Measurements from ENCODE around the gene WDR44. TPM values are rescaled to one million over a fixed set of nuclear protein-coding genes. Genes with fewer than 3 reads are reported as not detected.
A peak's percentile ranks its signal among the peaks of the same experiment; 100 is the strongest.

WDR44 gene
- total and polyA plus RNA-seq, 2 donors (not counting 3 experiments of a cell fraction or from before 2014, with no cell fraction given), result 6.5 to 17.4 TPM

GRCh38 chrX:118346258-118347094 is 570 bp downstream of the WDR44 start:
- no peak for TF ChIP-seq EZH2 (IDR thresholded peaks at IDR 0.05; ENCODE audit: borderline replicate concordance, low read depth, low read length, severe bottlenecking)
- TF ChIP-seq MYC (IDR thresholded peaks at IDR 0.05; ENCODE audit: low read depth, low read length), result no peak
- no peak for TF ChIP-seq FOS (IDR thresholded peaks at IDR 0.05; ENCODE audit: borderline replicate concordance, insufficient read depth, low read length)
- TF ChIP-seq CTCF (IDR thresholded peaks at IDR 0.05; ENCODE audit: extremely low read depth in 1 of 2, insufficient read depth in 1 of 2, low read depth in 1 of 2, low read length in 2 of 2), result no peak
- TF ChIP-seq GATA2 (IDR thresholded peaks at IDR 0.05; ENCODE audit: insufficient read depth, insufficient read length, low read depth, low read length), result no peak
- TF ChIP-seq POLR2A (IDR thresholded peaks at IDR 0.05; ENCODE audit: low read depth, low read length), result no peak
- TF ChIP-seq POLR2AphosphoS5 (IDR thresholded peaks at IDR 0.05; ENCODE audit: insufficient read depth, low read depth, low read length), result no peak
- TF ChIP-seq MAX (IDR thresholded peaks at IDR 0.05; ENCODE audit: insufficient read depth, insufficient read length), result no peak
- TF ChIP-seq JUN (IDR thresholded peaks at IDR 0.05; ENCODE audit: borderline replicate concordance, insufficient read depth, insufficient read length, low read depth), result no peak
- Histone ChIP-seq H3K27ac (ENCODE audit: insufficient read depth, low read depth, low read length) (peak overlapping the region; percentile 86), H4K20me1 (replicated peaks; ENCODE audit: control insufficient read depth, extremely low read depth, insufficient read depth, low read length) (no peaks in the 10 kb centered on the region), H3K79me2 (ENCODE audit: control insufficient read depth, insufficient read depth, low read length) (peaks cover 53% of the 10 kb centered on the region), H2AFZ (ENCODE audit: low read depth, low read length) (peak overlapping the region; percentile 82), H3K4me2 (ENCODE audit: insufficient read depth, low read length) (peak overlapping the region; percentile 99), H3K27me3 (ENCODE audit: control insufficient read depth in 2 of 2, insufficient read depth in 2 of 2, low read length in 2 of 2) (no peaks in the 10 kb centered on the region), H3K36me3 (ENCODE audit: control insufficient read depth in 2 of 2, extremely low read depth in 1 of 2, insufficient read depth in 2 of 2, low read length in 2 of 2) (no peaks in the 10 kb centered on the region), H3K9ac (replicated peaks; ENCODE audit: extremely low read depth, insufficient read depth, low read length) (peak overlapping the region; percentile 92), H3K9me1 (replicated peaks; ENCODE audit: control insufficient read depth, extremely low read depth, insufficient read depth, low read length) (no peaks in the 10 kb centered on the region), H3K4me1 (ENCODE audit: control insufficient read depth, extremely low read depth, insufficient read depth, low read length) (peaks cover 30% of the 10 kb centered on the region), H3K4me3 (replicated peaks in 1 of 3; ENCODE audit: insufficient read depth in 1 of 3, low read depth in 1 of 3, low read length in 3 of 3) (peak overlapping the region; percentile 66 to 98 (median 93)), H3K9me3 (replicated peaks; ENCODE audit: control insufficient read depth, insufficient read depth, low read length) (no peaks in the 10 kb centered on the region)
- ChIA-PET CTCF (no interaction called here), POLR2A (interaction anchor here (0.6 kb wide), 1 partner anchor 37 kb away, joined by 4 read pairs; no protein-coding TSS in a partner anchor)
- BruUV-seq (replicated peaks), result TSS peak; percentile 51
- DNase-seq (ENCODE audit: low read depth, low spot score) (peak; percentile 24), FAIRE-seq (no peak)
- dilution Hi-C loops (cut with MboI; ENCODE audit: extremely low pct_ligation_motif_present, low sequenced_read_pairs), result no loop called here
- intact Hi-C loops (cut with micrococcal nuclease), result loop anchor here (1.0 to 5.0 kb wide), 2 partner anchors 10 to 61 kb away; no protein-coding TSS in a partner anchor
